ENCODE data around the gene CCKAR. TPM values are rescaled to one million over a fixed set of nuclear protein-coding genes. Genes with fewer than 3 reads are reported as not detected.
A peak's percentile ranks its signal among the peaks of the same experiment; 100 is the strongest.

Gene CCKAR
- total and polyA plus RNA-seq, 3 experiments from 2014 or later = not detected

GRCh38 chr4:26484516-26484915 lies 5.8 kb downstream of the CCKAR start:
- H3K27ac ChIP-seq (ENCODE audit: low read depth, low read length) = no peak overlapping the region
- Mint-ChIP-seq H3K27me3 (peaks cover 5 to 7% of the 10 kb centered on the region in 2 donors), H3K4me1 (no peaks in the 10 kb centered on the region), H3K9me3 (no peaks in the 10 kb centered on the region), H3K27ac (no peak overlapping the region), H3K4me3 (no peak overlapping the region), H3K36me3 (no peaks in the 10 kb centered on the region)
- H3K4me3 ChIP-seq (ENCODE audit: low read length) = no peak overlapping the region
- POLR2A ChIA-PET = no interaction called here
- no peaks in the 10 kb centered on the region for H3K9me3 ChIP-seq (ENCODE audit: low read length)
- DNase-seq = no peak
- CTCF ChIA-PET = interaction anchor here (1.6 kb wide), 1 partner anchor 32 kb away, joined by 3 read pairs; no protein-coding TSS in a partner anchor
- no peaks in the 10 kb centered on the region for H3K27me3 ChIP-seq (ENCODE audit: insufficient read depth, low read length, poor library complexity, severe bottlenecking)
- H3K4me1 ChIP-seq (ENCODE audit: insufficient read depth, low read length) = no peaks in the 10 kb centered on the region
- no peaks in the 10 kb centered on the region for H3K36me3 ChIP-seq (ENCODE audit: insufficient read depth, low read length)

GRCh38 chr4:26484032-26484515 lies 6.2 kb downstream of the CCKAR start:
- H3K36me3 Mint-ChIP-seq = no peaks in the 10 kb centered on the region
- CTCF ChIA-PET = interaction anchor here (1.6 kb wide), 1 partner anchor 32 kb away, joined by 3 read pairs; no protein-coding TSS in a partner anchor
- Histone ChIP-seq H3K4me3 (ENCODE audit: low read length) (no peak overlapping the region), H3K27me3 (ENCODE audit: insufficient read depth, low read length, poor library complexity, severe bottlenecking) (no peaks in the 10 kb centered on the region), H3K4me1 (ENCODE audit: insufficient read depth, low read length) (no peaks in the 10 kb centered on the region), H3K9me3 (ENCODE audit: low read length) (no peaks in the 10 kb centered on the region), H3K36me3 (ENCODE audit: insufficient read depth, low read length) (no peaks in the 10 kb centered on the region), H3K27ac (ENCODE audit: low read depth, low read length) (no peak overlapping the region)
- H3K27me3 Mint-ChIP-seq = peaks cover 5 to 6% of the 10 kb centered on the region in 2 donors
- H3K27ac Mint-ChIP-seq = no peak overlapping the region
- H3K9me3 Mint-ChIP-seq = no peaks in the 10 kb centered on the region
- no peak for DNase-seq
- H3K4me1 Mint-ChIP-seq = no peaks in the 10 kb centered on the region
- POLR2A ChIA-PET = no interaction called here
- no peak overlapping the region for H3K4me3 Mint-ChIP-seq

GRCh38 chr4:26482508-26483462 lies 7.5 kb downstream of the CCKAR start:
- Mint-ChIP-seq H3K27me3 (peaks cover 4 to 7% of the 10 kb centered on the region in 2 donors), H3K4me1 (no peaks in the 10 kb centered on the region), H3K36me3 (no peaks in the 10 kb centered on the region), H3K4me3 (no peak overlapping the region), H3K27ac (peak overlapping the region in 2 of 8 donors; percentile 1 to 34), H3K9me3 (no peaks in the 10 kb centered on the region)
- Histone ChIP-seq H3K9me3 (ENCODE audit: low read length) (no peaks in the 10 kb centered on the region), H3K4me3 (ENCODE audit: low read length) (no peak overlapping the region), H3K4me1 (ENCODE audit: insufficient read depth, low read length) (no peaks in the 10 kb centered on the region), H3K27ac (ENCODE audit: low read depth, low read length) (no peak overlapping the region), H3K36me3 (ENCODE audit: insufficient read depth, low read length) (no peaks in the 10 kb centered on the region), H3K27me3 (ENCODE audit: insufficient read depth, low read length, poor library complexity, severe bottlenecking) (no peaks in the 10 kb centered on the region)
- POLR2A ChIA-PET = no interaction called here
- DNase-seq = no peak
- CTCF ChIA-PET = interaction anchor here (1.6 kb wide), 1 partner anchor 31 kb away, joined by 3 read pairs; no protein-coding TSS in a partner anchor

GRCh38 chr4:26478330-26478729 lies 12.0 kb downstream of the CCKAR start:
- Histone ChIP-seq H3K27ac (ENCODE audit: low read depth, low read length) (no peak overlapping the region), H3K4me3 (ENCODE audit: low read length) (no peak overlapping the region), H3K36me3 (ENCODE audit: insufficient read depth, low read length) (no peaks in the 10 kb centered on the region), H3K4me1 (ENCODE audit: insufficient read depth, low read length) (no peaks in the 10 kb centered on the region), H3K9me3 (ENCODE audit: low read length) (no peaks in the 10 kb centered on the region), H3K27me3 (ENCODE audit: insufficient read depth, low read length, poor library complexity, severe bottlenecking) (no peaks in the 10 kb centered on the region)
- peaks cover 7 to 8% of the 10 kb centered on the region in 2 donors for H3K27me3 Mint-ChIP-seq
- CTCF ChIA-PET = no interaction called here
- no peak for DNase-seq
- no peaks in the 10 kb centered on the region for H3K4me1 Mint-ChIP-seq
- H3K4me3 Mint-ChIP-seq = no peak overlapping the region
- H3K36me3 Mint-ChIP-seq = no peaks in the 10 kb centered on the region
- POLR2A ChIA-PET = no interaction called here
- no peak overlapping the region for H3K27ac Mint-ChIP-seq
- no peaks in the 10 kb centered on the region for H3K9me3 Mint-ChIP-seq

GRCh38 chr4:26476545-26476944 lies 13.7 kb downstream of the CCKAR start:
- peaks cover 7 to 18% of the 10 kb centered on the region in 2 donors for H3K27me3 Mint-ChIP-seq
- Histone ChIP-seq H3K9me3 (ENCODE audit: low read length) (no peaks in the 10 kb centered on the region), H3K4me1 (ENCODE audit: insufficient read depth, low read length) (no peaks in the 10 kb centered on the region), H3K36me3 (ENCODE audit: insufficient read depth, low read length) (no peaks in the 10 kb centered on the region), H3K27me3 (ENCODE audit: insufficient read depth, low read length, poor library complexity, severe bottlenecking) (no peaks in the 10 kb centered on the region), H3K4me3 (ENCODE audit: low read length) (no peak overlapping the region), H3K27ac (ENCODE audit: low read depth, low read length) (no peak overlapping the region)
- H3K27ac Mint-ChIP-seq = no peak overlapping the region
- ChIA-PET CTCF (no interaction called here), POLR2A (no interaction called here)
- no peaks in the 10 kb centered on the region for H3K9me3 Mint-ChIP-seq
- H3K4me1 Mint-ChIP-seq = no peaks in the 10 kb centered on the region
- H3K36me3 Mint-ChIP-seq = no peaks in the 10 kb centered on the region
- no peak for DNase-seq
- H3K4me3 Mint-ChIP-seq = no peak overlapping the region

GRCh38 chr4:26475716-26476115 lies 14.6 kb downstream of the CCKAR start:
- H3K36me3 ChIP-seq (ENCODE audit: insufficient read depth, low read length) = no peaks in the 10 kb centered on the region
- no peak for DNase-seq
- H3K4me1 ChIP-seq (ENCODE audit: insufficient read depth, low read length) = no peaks in the 10 kb centered on the region
- H3K27ac ChIP-seq (ENCODE audit: low read depth, low read length) = no peak overlapping the region
- peaks cover 7 to 18% of the 10 kb centered on the region in 2 donors for H3K27me3 Mint-ChIP-seq
- H3K4me3 Mint-ChIP-seq = no peak overlapping the region
- no peaks in the 10 kb centered on the region for H3K27me3 ChIP-seq (ENCODE audit: insufficient read depth, low read length, poor library complexity, severe bottlenecking)
- H3K9me3 Mint-ChIP-seq = no peaks in the 10 kb centered on the region
- no peak overlapping the region for H3K27ac Mint-ChIP-seq
- no peaks in the 10 kb centered on the region for H3K4me1 Mint-ChIP-seq
- ChIA-PET POLR2A (no interaction called here), CTCF (no interaction called here)
- H3K9me3 ChIP-seq (ENCODE audit: low read length) = no peaks in the 10 kb centered on the region
- no peaks in the 10 kb centered on the region for H3K36me3 Mint-ChIP-seq
- no peak overlapping the region for H3K4me3 ChIP-seq (ENCODE audit: low read length)

- Histone ChIP-seq H3K4me3 (ENCODE audit: low read length) (no peak overlapping the region), H3K27me3 (ENCODE audit: insufficient read depth, low read length, poor library complexity, severe bottlenecking) (no peaks in the 10 kb centered on the region), H3K9me3 (ENCODE audit: low read length) (no peaks in the 10 kb centered on the region), H3K4me1 (ENCODE audit: insufficient read depth, low read length) (no peaks in the 10 kb centered on the region), H3K36me3 (ENCODE audit: insufficient read depth, low read length) (no peaks in the 10 kb centered on the region), H3K27ac (ENCODE audit: low read depth, low read length) (no peak overlapping the region)
- H3K27me3 Mint-ChIP-seq = peaks cover 9 to 18% of the 10 kb centered on the region in 2 donors
- H3K4me3 Mint-ChIP-seq = no peak overlapping the region
- DNase-seq = no peak
- CTCF ChIA-PET = interaction anchor here (1.7 kb wide), 1 partner anchor 12 kb away, joined by 4 read pairs; no protein-coding TSS in a partner anchor
- H3K36me3 Mint-ChIP-seq = no peaks in the 10 kb centered on the region
- POLR2A ChIA-PET = no interaction called here
- no peaks in the 10 kb centered on the region for H3K9me3 Mint-ChIP-seq
- H3K4me1 Mint-ChIP-seq = no peaks in the 10 kb centered on the region
- no peak overlapping the region for H3K27ac Mint-ChIP-seq
These were observed 15.7 kb downstream of the CCKAR start for GRCh38 chr4:26474551-26474950.

- Mint-ChIP-seq H3K27me3 (peaks cover 9 to 18% of the 10 kb centered on the region in 2 donors), H3K4me3 (no peak overlapping the region), H3K4me1 (no peaks in the 10 kb centered on the region), H3K9me3 (no peaks in the 10 kb centered on the region), H3K27ac (no peak overlapping the region), H3K36me3 (peaks cover 0 to 3% (median 1%) of the 10 kb centered on the region in 3 donors)
- no peak for DNase-seq
- Histone ChIP-seq H3K27me3 (ENCODE audit: insufficient read depth, low read length, poor library complexity, severe bottlenecking) (no peaks in the 10 kb centered on the region), H3K4me3 (ENCODE audit: low read length) (no peak overlapping the region), H3K9me3 (ENCODE audit: low read length) (no peaks in the 10 kb centered on the region), H3K36me3 (ENCODE audit: insufficient read depth, low read length) (no peaks in the 10 kb centered on the region), H3K4me1 (ENCODE audit: insufficient read depth, low read length) (no peaks in the 10 kb centered on the region), H3K27ac (ENCODE audit: low read depth, low read length) (no peak overlapping the region)
- POLR2A ChIA-PET = no interaction called here
- CTCF ChIA-PET = interaction anchor here (1.7 kb wide), 1 partner anchor 11 kb away, joined by 4 read pairs; no protein-coding TSS in a partner anchor
These were observed 16.4 kb downstream of the CCKAR start for GRCh38 chr4:26473893-26474292.

All from CD8-positive, alpha-beta memory T cell (primary cell).